Stimulated activated CD8-positive, alpha-beta memory T cell treated with anti-CD3 and anti-CD28 coated beads, Interleukin-2, amount 100 ng/mL, for 48 hours (primary cell): ENCODE measurements around the gene DDX23.
"Not testable (repeated sequence)": the region's sequence is repeated elsewhere in the genome, so short reads cannot be mapped to it uniquely, and the experiment has no call there.

Experiments
- DNase-seq, 2 donors: peaks; one replicate each; pipeline ENCODE4 v3.0.0-alpha.2; 2020; ENCODE audit warnings: low read depth in 2 of 2

DDX23 gene

GRCh38 chr12:48851883-48852733 is at the start of gene DDX23:
DDX23 (minus strand) TSS chr12:48852163; CDS start chr12:48845782, 6,381 bp downstream.
- DNase-seq: peak; percentile 86

- DNase-seq: no peak
Measured at GRCh38 chr12:48901278-48901677, 49.3 kb upstream of the DDX23 start.

- DNase-seq: no peak
Measured at GRCh38 chr12:48899651-48900050, 47.7 kb upstream of the DDX23 start.

GRCh38 chr12:48894271-48894670 is 42.3 kb upstream of the DDX23 start:
- no peak for DNase-seq

- peak; percentile 67 to 74 for DNase-seq
Measured at GRCh38 chr12:48890657-48891418, 38.9 kb upstream of the DDX23 start.

GRCh38 chr12:48889679-48890078 is 37.7 kb upstream of the DDX23 start:
- no peak for DNase-seq

GRCh38 chr12:48883305-48884161 is 31.6 kb upstream of the DDX23 start:
- DNase-seq: no peak

GRCh38 chr12:48882972-48883304 is 31.0 kb upstream of the DDX23 start:
- no peak for DNase-seq

- no peak for DNase-seq
Measured at GRCh38 chr12:48882315-48882687, 30.3 kb upstream of the DDX23 start.

- no peak for DNase-seq
Measured at GRCh38 chr12:48881686-48882314, 29.8 kb upstream of the DDX23 start.

GRCh38 chr12:48880647-48881046 is 28.7 kb upstream of the DDX23 start:
- no peak for DNase-seq

GRCh38 chr12:48878548-48878947 is 26.6 kb upstream of the DDX23 start:
- no peak for DNase-seq

GRCh38 chr12:48875944-48876515 is 24.1 kb upstream of the DDX23 start:
- no peak for DNase-seq

GRCh38 chr12:48873534-48873933 is 21.6 kb upstream of the DDX23 start:
- DNase-seq: not testable (repeated sequence)

- DNase-seq: no peak
Measured at GRCh38 chr12:48873096-48873495, 21.1 kb upstream of the DDX23 start.

- no peak for DNase-seq
Measured at GRCh38 chr12:48869191-48869590, 17.2 kb upstream of the DDX23 start.

GRCh38 chr12:48868451-48868850 is 16.5 kb upstream of the DDX23 start:
- DNase-seq: no peak

- no peak for DNase-seq
Measured at GRCh38 chr12:48866052-48866711, 14.2 kb upstream of the DDX23 start.

- peak; percentile 63 to 72 for DNase-seq
Measured at GRCh38 chr12:48865281-48866051, 13.5 kb upstream of the DDX23 start, which contains the start of gene RND1. RND1 (minus strand) TSS chr12:48865870; CDS start chr12:48865767, 103 bp downstream.

GRCh38 chr12:48863291-48863690 is 11.3 kb upstream of the DDX23 start:
- DNase-seq: no peak
